DMS114 treated with DMSO at 0.1 percent for 48 hours (cell line): Measurements from ENCODE around the gene DGKI.

Source experiments
- DNase-seq: peaks from one replicate; lab custom pipeline; 2025; ENCODE audit not compliant: unreplicated experiment; lab: John Stamatoyannopoulos, UW

The DGKI gene

GRCh38 chr7:137791930-137792329 lies 54.8 kb downstream of the DGKI start:
- no peak for DNase-seq

- DNase-seq, result no peak
Observed at GRCh38 chr7:137790828-137791227, 55.9 kb downstream of the DGKI start.

GRCh38 chr7:137789215-137789882 lies 57.4 kb downstream of the DGKI start:
- DNase-seq, result no peak

GRCh38 chr7:137787301-137787976 lies 59.3 kb downstream of the DGKI start:
- no peak for DNase-seq

- DNase-seq, result no peak
Observed at GRCh38 chr7:137778511-137778910, 68.3 kb downstream of the DGKI start.

GRCh38 chr7:137774793-137775201 lies 72.0 kb downstream of the DGKI start:
- DNase-seq, result no peak

GRCh38 chr7:137772748-137773147 lies 74.0 kb downstream of the DGKI start:
- no peak for DNase-seq

GRCh38 chr7:137772316-137772715 lies 74.5 kb downstream of the DGKI start:
- DNase-seq, result no peak

- DNase-seq, result no peak
Observed at GRCh38 chr7:137771679-137772078, 75.1 kb downstream of the DGKI start.

- DNase-seq, result no peak
Observed at GRCh38 chr7:137771273-137771672, 75.5 kb downstream of the DGKI start.

- DNase-seq, result no peak
Observed at GRCh38 chr7:137768366-137768765, 78.4 kb downstream of the DGKI start.

GRCh38 chr7:137762334-137762733 lies 84.4 kb downstream of the DGKI start:
- no peak for DNase-seq

- DNase-seq, result no peak
Observed at GRCh38 chr7:137760111-137760510, 86.7 kb downstream of the DGKI start.

GRCh38 chr7:137757146-137757925 lies 89.4 kb downstream of the DGKI start:
- no peak for DNase-seq

- no peak for DNase-seq
Observed at GRCh38 chr7:137755846-137756651, 90.7 kb downstream of the DGKI start.

GRCh38 chr7:137755427-137755826 lies 91.3 kb downstream of the DGKI start:
- DNase-seq, result no peak

GRCh38 chr7:137753948-137754851 lies 92.6 kb downstream of the DGKI start:
- no peak for DNase-seq

- no peak for DNase-seq
Observed at GRCh38 chr7:137753575-137753947, 93.2 kb downstream of the DGKI start.

- DNase-seq, result no peak
Observed at GRCh38 chr7:137753067-137753466, 93.7 kb downstream of the DGKI start.

- DNase-seq, result no peak
Observed at GRCh38 chr7:137751361-137752009, 95.3 kb downstream of the DGKI start.
